Neuron (in vitro differentiated cells): ENCODE measurements around the gene C4orf54.

Source experiments
- H2AFZ ChIP-seq: one replicate; pipeline ENCODE4 v1.6.1; 2013; ENCODE audit warnings: low read depth, mild to moderate bottlenecking, inconsistent platforms, low read length, moderate library complexity
- H3K27me3 ChIP-seq: one replicate; pipeline ENCODE4 v1.6.1; 2013; ENCODE audit warnings: low read length; ENCODE audit not compliant: insufficient read depth
- H3K36me3 ChIP-seq: one replicate; pipeline ENCODE4 v1.6.1; 2013; ENCODE audit warnings: low read length; ENCODE audit not compliant: insufficient read depth
- H3K4me1 ChIP-seq: one replicate; pipeline ENCODE4 v1.6.1; 2013; ENCODE audit warnings: low read length; ENCODE audit not compliant: insufficient read depth
- H3K4me3 ChIP-seq: 2 replicates; pipeline ENCODE4 v1.5.1; 2013; ENCODE audit warnings: mild to moderate bottlenecking, low read length, moderate library complexity
- H3K9me3 ChIP-seq: one replicate; pipeline ENCODE4 v1.6.1; 2013; ENCODE audit warnings: low read length

The C4orf54 gene

GRCh38 chr4:99657798-99658197 lies at the start of gene C4orf54:
Gene C4orf54, minus strand, starts transcription at chr4:99657828. Its CDS starts 3,180 bp downstream, at chr4:99654648.
- no peak within 1 kb of the TSS for H2AFZ ChIP-seq
- H3K4me3 ChIP-seq = no peak within 1 kb of the TSS
- no peaks in the 10 kb centered on the region for H3K4me1 ChIP-seq
- H3K27me3 ChIP-seq = no peaks in the 10 kb centered on the region
- no peaks in the 10 kb centered on the region for H3K36me3 ChIP-seq
- H3K9me3 ChIP-seq = peaks cover 2% of the 10 kb centered on the region

- Histone ChIP-seq H3K36me3 (no peaks in the 10 kb centered on the region), H2AFZ (no peak overlapping the region), H3K4me1 (no peaks in the 10 kb centered on the region), H3K4me3 (no peak overlapping the region), H3K9me3 (no peaks in the 10 kb centered on the region), H3K27me3 (no peaks in the 10 kb centered on the region)
Observed at GRCh38 chr4:99705891-99706290, 48.3 kb upstream of the C4orf54 start.

GRCh38 chr4:99696801-99697200 lies 39.2 kb upstream of the C4orf54 start:
- Histone ChIP-seq H3K27me3 (no peaks in the 10 kb centered on the region), H3K36me3 (no peaks in the 10 kb centered on the region), H3K9me3 (no peaks in the 10 kb centered on the region), H3K4me1 (no peaks in the 10 kb centered on the region), H3K4me3 (no peak overlapping the region), H2AFZ (no peak overlapping the region)

GRCh38 chr4:99693140-99693539 lies 35.5 kb upstream of the C4orf54 start:
- Histone ChIP-seq H3K4me3 (no peak overlapping the region), H3K9me3 (no peaks in the 10 kb centered on the region), H3K4me1 (no peaks in the 10 kb centered on the region), H3K27me3 (no peaks in the 10 kb centered on the region), H3K36me3 (no peaks in the 10 kb centered on the region), H2AFZ (no peak overlapping the region)

GRCh38 chr4:99690990-99691389 lies 33.4 kb upstream of the C4orf54 start:
- Histone ChIP-seq H3K4me1 (no peaks in the 10 kb centered on the region), H2AFZ (no peak overlapping the region), H3K27me3 (no peaks in the 10 kb centered on the region), H3K36me3 (no peaks in the 10 kb centered on the region), H3K4me3 (no peak overlapping the region), H3K9me3 (no peaks in the 10 kb centered on the region)

GRCh38 chr4:99690472-99690871 lies 32.8 kb upstream of the C4orf54 start:
- no peaks in the 10 kb centered on the region for H3K4me1 ChIP-seq
- no peak overlapping the region for H2AFZ ChIP-seq
- no peaks in the 10 kb centered on the region for H3K9me3 ChIP-seq
- no peaks in the 10 kb centered on the region for H3K27me3 ChIP-seq
- H3K36me3 ChIP-seq = no peaks in the 10 kb centered on the region
- no peak overlapping the region for H3K4me3 ChIP-seq

- Histone ChIP-seq H3K36me3 (no peaks in the 10 kb centered on the region), H3K4me3 (no peak overlapping the region), H2AFZ (no peak overlapping the region), H3K27me3 (no peaks in the 10 kb centered on the region), H3K9me3 (no peaks in the 10 kb centered on the region), H3K4me1 (no peaks in the 10 kb centered on the region)
Observed at GRCh38 chr4:99687120-99687519, 29.5 kb upstream of the C4orf54 start.

GRCh38 chr4:99685234-99685633 lies 27.6 kb upstream of the C4orf54 start:
- H3K4me3 ChIP-seq = no peak overlapping the region

GRCh38 chr4:99683895-99684294 lies 26.3 kb upstream of the C4orf54 start:
- no peak overlapping the region for H3K4me3 ChIP-seq
- H3K27me3 ChIP-seq = no peaks in the 10 kb centered on the region
- H3K36me3 ChIP-seq = no peaks in the 10 kb centered on the region
- no peak overlapping the region for H2AFZ ChIP-seq
- peaks cover 4% of the 10 kb centered on the region for H3K4me1 ChIP-seq
- no peaks in the 10 kb centered on the region for H3K9me3 ChIP-seq

More at GRCh38 chr4:99685234-99685633, 27.6 kb upstream of the C4orf54 start:
- H3K4me1 ChIP-seq = no peaks in the 10 kb centered on the region
- no peak overlapping the region for H2AFZ ChIP-seq
- H3K9me3 ChIP-seq = no peaks in the 10 kb centered on the region
- H3K36me3 ChIP-seq = no peaks in the 10 kb centered on the region
- H3K27me3 ChIP-seq = no peaks in the 10 kb centered on the region

- no peaks in the 10 kb centered on the region for H3K36me3 ChIP-seq
- H3K4me1 ChIP-seq = peaks cover 4% of the 10 kb centered on the region
- H3K4me3 ChIP-seq = no peak overlapping the region
- no peaks in the 10 kb centered on the region for H3K27me3 ChIP-seq
- H2AFZ ChIP-seq = no peak overlapping the region
- no peaks in the 10 kb centered on the region for H3K9me3 ChIP-seq
Observed at GRCh38 chr4:99679976-99680375, 22.3 kb upstream of the C4orf54 start.

- Histone ChIP-seq H3K4me3 (no peak overlapping the region), H3K36me3 (no peaks in the 10 kb centered on the region)
Observed at GRCh38 chr4:99679204-99679603, 21.6 kb upstream of the C4orf54 start.

GRCh38 chr4:99677161-99677560 lies 19.5 kb upstream of the C4orf54 start:
- no peaks in the 10 kb centered on the region for H3K27me3 ChIP-seq
- no peak overlapping the region for H2AFZ ChIP-seq

More at GRCh38 chr4:99679204-99679603, 21.6 kb upstream of the C4orf54 start:
- Histone ChIP-seq H3K4me1 (peaks cover 4% of the 10 kb centered on the region), H3K9me3 (no peaks in the 10 kb centered on the region), H3K27me3 (no peaks in the 10 kb centered on the region), H2AFZ (no peak overlapping the region)

GRCh38 chr4:99670409-99671073 lies 12.9 kb upstream of the C4orf54 start:
- no peak overlapping the region for H2AFZ ChIP-seq
- peaks cover 5% of the 10 kb centered on the region for H3K4me1 ChIP-seq
- no peak overlapping the region for H3K4me3 ChIP-seq
- no peaks in the 10 kb centered on the region for H3K36me3 ChIP-seq
- H3K9me3 ChIP-seq = no peaks in the 10 kb centered on the region
- no peaks in the 10 kb centered on the region for H3K27me3 ChIP-seq

More at GRCh38 chr4:99677161-99677560, 19.5 kb upstream of the C4orf54 start:
- H3K9me3 ChIP-seq = no peaks in the 10 kb centered on the region
- H3K36me3 ChIP-seq = no peaks in the 10 kb centered on the region
- peaks cover 4% of the 10 kb centered on the region for H3K4me1 ChIP-seq
- no peak overlapping the region for H3K4me3 ChIP-seq

- Histone ChIP-seq H3K9me3 (no peaks in the 10 kb centered on the region), H3K27me3 (no peaks in the 10 kb centered on the region), H2AFZ (no peak overlapping the region), H3K4me1 (peaks cover 5% of the 10 kb centered on the region), H3K36me3 (no peaks in the 10 kb centered on the region), H3K4me3 (no peak overlapping the region)
Observed at GRCh38 chr4:99669084-99669483, 11.5 kb upstream of the C4orf54 start.
